GM18867 (cell line): ENCODE measurements around the gene COIL.

ENCODE experiments used
- ATAC-seq: cut with Tn5 transposase; IDR thresholded peaks from one replicate; pipeline ENCODE4 v1.9.1; 2021; ENCODE audit warnings: mild to moderate bottlenecking, moderate library complexity; ENCODE audit not compliant: unreplicated experiment

COIL gene

DNA sequence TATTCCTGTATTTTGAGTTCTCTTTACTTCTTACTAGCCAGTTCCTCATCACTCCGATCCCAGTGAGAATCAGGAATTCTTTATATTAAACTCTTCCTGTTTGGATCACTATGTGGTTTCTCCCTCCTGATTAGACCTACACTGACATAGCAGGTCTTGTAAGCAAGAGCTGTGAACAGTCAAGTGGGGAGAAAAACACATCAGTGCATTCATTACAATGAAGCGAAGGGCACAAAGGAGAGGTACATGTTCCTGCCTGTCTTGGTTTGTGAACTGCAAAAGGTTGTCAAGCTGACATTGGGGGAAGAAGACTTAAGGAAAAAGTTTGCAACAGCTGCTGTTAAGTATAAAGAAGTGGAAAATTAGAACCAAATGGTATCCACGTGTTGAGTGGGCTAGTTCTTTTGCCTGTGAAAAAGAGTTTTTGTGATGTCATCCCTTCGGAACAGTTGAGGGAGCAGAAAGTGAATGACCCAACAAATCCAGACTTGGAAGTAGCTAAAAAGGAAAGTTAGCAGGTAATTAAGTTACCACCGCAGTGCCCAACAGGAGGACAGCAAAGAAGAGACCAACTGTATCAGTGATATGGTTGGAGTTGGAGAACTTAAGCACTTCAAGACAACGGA lies 24.0 kb downstream of the COIL start:
- ATAC-seq: no peak

GRCh38 chr17:56935461-56935860 lies 25.4 kb downstream of the COIL start:
- no peak for ATAC-seq

GRCh38 chr17:56934280-56934679 lies 26.6 kb downstream of the COIL start:
- ATAC-seq: no peak

- no peak for ATAC-seq
These were observed 27.0 kb downstream of the COIL start for GRCh38 chr17:56933868-56934267.

GRCh38 chr17:56933151-56933745 lies 27.6 kb downstream of the COIL start:
- ATAC-seq: no peak

- ATAC-seq: no peak
These were observed 30.0 kb downstream of the COIL start for GRCh38 chr17:56930739-56931337.

DNA sequence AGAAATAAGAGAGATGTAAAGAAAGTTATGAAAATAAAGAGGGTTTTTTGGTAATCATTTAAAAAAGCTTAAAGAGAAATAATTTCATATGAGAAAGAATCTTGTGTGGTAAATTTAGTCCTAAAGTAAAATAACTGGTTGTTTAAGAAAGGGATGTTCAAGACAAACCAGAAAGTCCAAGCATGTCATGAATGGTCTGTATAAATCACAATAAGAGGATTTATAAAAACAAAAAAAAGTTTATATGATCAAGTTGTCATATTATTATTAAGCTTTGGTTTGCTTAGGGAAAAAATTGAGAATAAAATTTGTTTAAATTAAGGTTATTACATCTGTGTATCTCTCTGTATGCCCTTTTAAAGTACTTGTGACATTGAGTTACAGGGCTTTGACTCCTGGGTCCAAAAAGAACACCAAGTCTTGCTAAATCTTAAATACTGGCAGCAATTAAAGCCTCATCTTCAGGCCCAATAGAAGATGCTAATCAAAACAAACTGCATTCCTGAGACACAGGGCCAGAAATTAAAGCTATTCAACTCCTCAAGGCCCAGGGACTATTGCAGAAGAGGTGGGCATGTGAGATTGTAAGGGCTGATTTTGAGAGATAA lies 31.4 kb downstream of the COIL start:
- no peak for ATAC-seq

GRCh38 chr17:56928586-56928985 lies 32.3 kb downstream of the COIL start:
- ATAC-seq: no peak

DNA sequence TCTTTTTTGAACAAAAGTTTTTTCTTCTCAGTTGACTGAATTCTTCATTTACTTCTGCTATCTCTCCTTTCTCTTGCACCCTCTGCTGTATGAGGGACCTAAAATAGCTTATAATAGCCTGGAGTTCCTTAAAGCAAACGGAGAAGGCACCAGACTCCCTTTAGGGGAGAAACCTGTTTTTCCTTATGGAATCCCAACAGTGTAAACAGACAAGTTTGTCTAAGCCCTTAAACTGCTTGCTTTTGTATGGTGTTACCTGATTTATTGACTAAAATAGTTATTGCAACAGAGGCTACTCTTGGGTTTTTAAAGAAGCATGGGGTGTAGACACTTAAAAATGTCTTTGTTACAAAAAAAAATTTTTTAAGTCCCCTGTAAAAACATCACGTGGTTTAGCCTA lies 34.1 kb downstream of the COIL start:
- no peak for ATAC-seq

DNA sequence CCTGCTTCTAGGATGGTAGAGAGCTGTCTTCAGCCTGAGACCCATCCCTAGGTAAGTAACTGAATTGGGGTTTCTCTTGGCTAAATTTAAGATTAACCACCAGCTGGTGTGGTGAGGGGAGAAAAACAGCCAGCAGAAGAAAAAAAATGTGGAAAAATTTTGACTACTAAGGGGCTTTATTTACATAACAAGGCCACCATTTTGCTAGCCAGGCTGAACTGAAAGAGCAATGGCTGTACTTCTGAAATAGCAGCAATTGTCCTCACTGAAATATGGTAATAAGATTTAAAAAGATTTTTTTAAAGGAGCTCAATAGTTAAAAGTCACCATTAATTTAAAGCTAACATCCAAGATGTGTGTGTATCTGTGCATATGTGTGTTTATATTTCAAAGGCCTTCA lies 34.6 kb downstream of the COIL start:
- ATAC-seq: no peak

- no peak for ATAC-seq
These were observed 35.8 kb downstream of the COIL start for GRCh38 chr17:56925088-56925487.

DNA sequence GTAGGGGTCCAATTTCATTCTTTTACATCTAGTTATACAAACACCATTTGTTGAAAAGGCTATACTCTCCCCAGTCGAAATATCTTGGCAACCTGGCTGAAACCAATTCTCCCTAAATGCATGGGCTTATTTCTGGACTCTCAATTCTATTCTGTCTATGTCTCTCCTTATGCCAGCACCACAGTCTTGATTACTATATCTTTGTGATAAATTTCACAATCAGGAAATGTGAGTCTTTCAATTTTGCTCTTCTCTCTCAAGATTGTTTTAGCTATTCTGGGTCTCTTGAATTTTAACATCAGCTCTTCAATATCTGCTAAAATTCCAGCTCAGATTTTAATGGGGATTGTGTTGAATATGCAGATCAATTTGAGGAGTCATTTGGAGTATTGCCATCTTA lies 41.1 kb downstream of the COIL start:
- ATAC-seq: no peak

- no peak for ATAC-seq
These were observed 41.9 kb downstream of the COIL start for GRCh38 chr17:56918916-56919315.

DNA sequence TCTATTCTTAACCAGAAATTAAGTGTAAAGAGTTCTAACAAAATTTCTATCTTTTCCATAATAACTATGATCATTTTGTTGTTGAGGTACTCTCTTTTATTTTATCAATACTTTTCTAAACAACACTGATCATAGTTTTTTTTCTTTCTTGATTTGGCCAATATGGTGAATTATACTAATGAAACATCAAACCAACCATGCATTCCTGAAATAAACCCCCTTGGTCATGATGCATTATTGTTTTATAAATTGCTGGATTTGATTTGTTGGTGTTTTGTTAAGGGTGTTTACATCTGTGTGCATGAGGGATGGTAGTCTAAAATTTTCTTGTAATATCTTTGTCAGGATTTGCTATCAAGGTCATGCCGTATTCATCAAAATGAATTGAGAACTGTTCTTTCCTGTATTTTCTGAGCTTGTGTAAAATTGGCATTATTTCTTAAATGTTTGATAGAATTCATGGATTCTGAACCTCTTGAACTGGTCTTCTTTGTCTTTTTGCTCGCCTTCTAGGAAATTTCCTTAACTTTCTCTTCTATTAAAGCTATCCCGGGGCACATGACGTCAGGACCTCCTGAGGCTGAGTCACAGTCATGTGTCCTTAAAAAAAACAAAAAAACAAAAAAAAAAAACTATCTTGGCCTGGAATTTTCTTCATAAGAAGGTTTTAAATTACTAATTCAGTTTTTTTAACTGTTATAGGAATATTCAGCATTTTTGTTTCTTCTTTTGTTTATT lies 43.1 kb downstream of the COIL start:
- ATAC-seq: no peak

DNA sequence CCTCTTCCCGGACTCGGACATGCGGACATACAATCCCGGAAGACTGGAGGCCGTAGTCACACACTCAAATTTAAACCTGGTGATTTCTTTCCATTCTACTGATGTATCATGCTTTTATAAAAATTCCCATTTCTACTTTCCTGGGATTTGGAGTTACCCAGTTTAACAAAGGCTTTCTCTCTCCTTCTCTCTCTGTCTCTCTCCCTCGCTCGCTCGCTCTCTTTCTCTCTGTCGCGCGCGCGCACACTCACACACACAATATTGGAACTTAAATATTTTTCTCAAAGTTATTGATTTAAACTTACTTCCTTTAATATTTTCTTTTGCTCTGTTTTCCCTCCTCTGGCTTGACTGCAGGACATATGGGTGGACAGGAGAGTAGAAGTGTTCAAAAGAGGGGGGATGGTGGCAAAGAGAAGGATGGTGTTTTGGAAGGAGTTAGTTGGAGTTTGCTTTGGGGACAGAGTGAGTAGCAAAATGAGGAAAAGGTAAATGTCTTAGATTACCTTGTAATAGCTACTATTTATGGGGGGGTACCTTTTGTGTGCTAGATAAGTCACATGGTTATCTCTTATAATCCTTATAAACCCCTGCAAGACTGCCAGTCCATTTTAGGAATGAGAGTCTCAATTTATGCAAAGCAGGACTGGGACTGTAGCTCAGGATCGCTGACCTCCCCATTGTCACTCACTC lies 46.1 kb downstream of the COIL start:
- ATAC-seq: no peak

- peak; percentile 68 for ATAC-seq
These were observed 46.8 kb downstream of the COIL start, which contains the start of gene TRIM25 for GRCh38 chr17:56913867-56914580. TRIM25 (minus strand) TSS chr17:56914049; CDS start chr17:56913988, 61 bp downstream.

- ATAC-seq: peak; percentile 37
These were observed 47.4 kb downstream of the COIL start for GRCh38 chr17:56913353-56913866.

DNA sequence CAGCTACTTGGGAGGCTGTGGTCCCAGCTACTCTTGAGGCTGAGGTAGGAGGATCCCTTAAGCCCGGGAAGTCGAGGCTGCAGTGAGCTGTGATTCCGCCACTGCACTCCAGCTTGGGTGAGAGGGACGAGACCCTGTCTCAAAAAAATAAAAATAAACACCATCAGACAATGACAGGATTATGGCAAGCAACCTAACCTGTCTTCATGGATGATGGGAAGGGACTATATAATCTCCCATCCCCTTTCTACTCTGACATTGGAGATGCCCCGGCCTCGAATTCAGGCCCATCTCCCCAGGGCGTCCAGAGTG lies 47.9 kb downstream of the COIL start:
- no peak for ATAC-seq

GRCh38 chr17:56912105-56912999 lies 48.5 kb downstream of the COIL start:
- no peak for ATAC-seq
